ENCODE results near the gene UBE2G1.

DNA sequence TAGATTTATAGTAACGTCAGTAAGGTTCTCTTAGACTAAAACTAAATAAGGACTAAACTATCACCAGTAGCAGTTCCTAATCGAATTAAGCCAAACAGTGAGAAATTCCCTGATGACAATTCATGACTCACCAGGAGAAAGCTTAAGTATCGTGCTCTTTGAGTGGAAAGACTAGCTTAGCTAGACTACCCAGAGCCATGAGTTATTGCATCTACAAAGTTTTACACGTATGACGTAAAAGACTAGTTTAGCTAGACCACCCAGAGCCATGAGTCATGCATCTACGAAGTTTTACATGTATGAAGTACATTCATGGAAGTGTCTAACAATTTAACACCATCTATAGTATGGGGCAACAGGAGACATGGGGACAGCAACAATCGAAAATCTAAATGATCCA lies 36.6 kb downstream of the UBE2G1 start:
- no peak for TF ChIP-seq CREB1 (IDR thresholded peaks at IDR 0.05; ENCODE audit: low read depth)
- TF ChIP-seq, protein P1, sequence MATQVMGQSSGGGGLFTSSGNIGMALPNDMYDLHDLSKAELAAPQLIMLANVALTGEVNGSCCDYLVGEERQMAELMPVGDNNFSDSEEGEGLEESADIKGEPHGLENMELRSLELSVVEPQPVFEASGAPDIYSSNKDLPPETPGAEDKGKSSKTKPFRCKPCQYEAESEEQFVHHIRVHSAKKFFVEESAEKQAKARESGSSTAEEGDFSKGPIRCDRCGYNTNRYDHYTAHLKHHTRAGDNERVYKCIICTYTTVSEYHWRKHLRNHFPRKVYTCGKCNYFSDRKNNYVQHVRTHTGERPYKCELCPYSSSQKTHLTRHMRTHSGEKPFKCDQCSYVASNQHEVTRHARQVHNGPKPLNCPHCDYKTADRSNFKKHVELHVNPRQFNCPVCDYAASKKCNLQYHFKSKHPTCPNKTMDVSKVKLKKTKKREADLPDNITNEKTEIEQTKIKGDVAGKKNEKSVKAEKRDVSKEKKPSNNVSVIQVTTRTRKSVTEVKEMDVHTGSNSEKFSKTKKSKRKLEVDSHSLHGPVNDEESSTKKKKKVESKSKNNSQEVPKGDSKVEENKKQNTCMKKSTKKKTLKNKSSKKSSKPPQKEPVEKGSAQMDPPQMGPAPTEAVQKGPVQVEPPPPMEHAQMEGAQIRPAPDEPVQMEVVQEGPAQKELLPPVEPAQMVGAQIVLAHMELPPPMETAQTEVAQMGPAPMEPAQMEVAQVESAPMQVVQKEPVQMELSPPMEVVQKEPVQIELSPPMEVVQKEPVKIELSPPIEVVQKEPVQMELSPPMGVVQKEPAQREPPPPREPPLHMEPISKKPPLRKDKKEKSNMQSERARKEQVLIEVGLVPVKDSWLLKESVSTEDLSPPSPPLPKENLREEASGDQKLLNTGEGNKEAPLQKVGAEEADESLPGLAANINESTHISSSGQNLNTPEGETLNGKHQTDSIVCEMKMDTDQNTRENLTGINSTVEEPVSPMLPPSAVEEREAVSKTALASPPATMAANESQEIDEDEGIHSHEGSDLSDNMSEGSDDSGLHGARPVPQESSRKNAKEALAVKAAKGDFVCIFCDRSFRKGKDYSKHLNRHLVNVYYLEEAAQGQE (IDR thresholded peaks at IDR 0.05; ENCODE audit: low read depth): no peak
- TF ChIP-seq, protein P2, sequence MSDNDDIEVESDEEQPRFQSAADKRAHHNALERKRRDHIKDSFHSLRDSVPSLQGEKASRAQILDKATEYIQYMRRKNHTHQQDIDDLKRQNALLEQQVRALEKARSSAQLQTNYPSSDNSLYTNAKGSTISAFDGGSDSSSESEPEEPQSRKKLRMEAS (IDR thresholded peaks at IDR 0.05): no peak
- TF ChIP-seq FOXM1 (IDR thresholded peaks at IDR 0.05; ENCODE audit: borderline replicate concordance, low read depth): no peak
- TF ChIP-seq TAF1 (IDR thresholded peaks at IDR 0.05; ENCODE audit: low read depth): no peak
- no peak for TF ChIP-seq RAD21 (IDR thresholded peaks at IDR 0.05; ENCODE audit: low read depth)
- no peak for TF ChIP-seq NFIC (IDR thresholded peaks at IDR 0.05)
- TF ChIP-seq EGR1 (IDR thresholded peaks at IDR 0.05): no peak
- TF ChIP-seq CEBPB (IDR thresholded peaks at IDR 0.05): no peak
- no peak for TF ChIP-seq EP300 (IDR thresholded peaks at IDR 0.05; ENCODE audit: borderline replicate concordance)
- TF ChIP-seq TCF12 (IDR thresholded peaks at IDR 0.05; ENCODE audit: low read depth): no peak
